Raji (cell line): ENCODE data around the gene SDHC.
A peak's percentile ranks its signal among the peaks of the same experiment; 100 is the strongest.

Source experiments
- POLR2A ChIP-seq: IDR thresholded peaks from 2 replicates; pipeline ENCODE4 v1.6.1; 2011; ENCODE audit warnings: low read depth, low read length, control low read depth; ENCODE audit not compliant: insufficient read depth

SDHC gene

DNA sequence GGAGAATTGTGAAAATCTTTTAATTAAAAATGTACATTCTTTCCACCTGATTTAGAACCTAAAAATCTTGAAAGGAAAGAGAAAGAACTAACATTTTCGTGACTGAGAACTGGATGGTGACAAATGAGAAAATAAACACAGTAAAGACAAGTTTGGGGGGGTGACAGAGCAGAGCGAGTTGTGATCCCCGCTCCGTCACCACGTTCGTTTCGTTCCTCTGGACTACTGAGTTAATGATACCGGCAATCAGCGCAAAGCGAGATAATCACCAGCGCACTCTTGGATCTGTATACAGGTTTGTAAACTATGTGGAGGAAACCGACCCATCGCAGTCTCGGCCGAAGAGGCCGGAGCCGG, 84.7 kb downstream of the SDHC start:
- no peak for TF ChIP-seq POLR2A

DNA sequence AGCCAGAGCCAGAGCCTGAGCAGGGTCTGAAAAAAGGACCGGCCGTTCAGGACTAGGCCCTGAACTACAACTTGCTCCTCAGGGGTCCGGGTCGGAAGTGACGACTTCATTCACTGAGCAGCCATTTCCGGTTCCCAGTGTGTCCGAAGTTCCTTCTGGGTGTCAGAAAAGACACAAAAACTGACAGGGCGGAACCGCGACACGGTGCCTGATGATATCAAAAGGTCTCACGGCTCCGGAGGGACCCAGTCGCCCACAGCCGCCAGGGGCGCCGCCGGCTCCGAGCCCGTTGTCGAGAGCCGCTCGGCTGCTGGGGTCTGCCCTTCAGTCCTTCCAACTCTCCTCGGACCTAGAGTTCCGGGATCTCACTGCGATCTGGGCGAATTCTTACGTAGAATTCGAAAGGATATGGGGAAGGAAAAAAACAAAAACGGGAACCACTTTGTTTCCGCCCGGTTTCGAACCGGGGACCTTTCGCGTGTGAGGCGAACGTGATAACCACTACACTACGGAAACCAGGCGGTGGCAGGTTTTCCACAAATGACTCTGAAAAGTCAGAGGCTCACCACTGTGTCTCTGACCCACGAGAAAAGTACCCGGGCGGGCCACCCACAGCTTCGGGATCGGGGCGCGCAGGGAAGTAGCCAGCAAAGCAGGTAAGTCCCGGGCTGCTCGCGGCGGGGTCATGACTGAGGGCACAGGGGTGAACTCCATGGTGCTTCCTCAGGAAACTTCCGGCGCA, 85.2 kb downstream of the SDHC start:
- peak; percentile 88 for TF ChIP-seq POLR2A

- TF ChIP-seq POLR2A, result no peak
Observed at GRCh38 chr1:161402446-161402845, 88.3 kb downstream of the SDHC start.

DNA sequence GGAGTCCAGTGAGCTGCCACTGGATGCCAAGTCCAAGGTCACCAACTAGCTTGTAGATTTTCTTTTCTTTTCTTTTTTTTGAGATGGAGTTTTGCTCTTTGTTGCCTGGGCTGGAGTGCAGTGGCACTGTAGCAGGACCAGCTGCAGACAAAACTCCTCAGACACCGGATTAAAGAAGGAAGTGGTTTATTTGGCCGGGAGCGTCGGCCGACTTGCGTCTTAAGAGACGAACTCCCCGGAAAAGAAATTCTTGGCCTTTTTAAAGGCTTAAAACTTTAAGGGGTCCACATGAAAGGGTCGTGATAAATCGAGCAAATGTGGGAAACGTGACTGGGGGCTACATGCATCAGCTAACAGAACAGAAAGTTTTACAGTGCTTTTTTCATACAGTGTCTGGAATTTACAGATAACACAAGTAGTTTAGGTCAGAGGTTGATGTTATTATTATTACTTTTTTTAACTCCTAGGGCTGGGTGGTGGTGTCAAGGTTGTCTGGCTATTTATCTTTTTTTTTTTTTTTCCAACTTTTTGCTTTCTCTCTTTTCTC, 89.9 kb downstream of the SDHC start:
- TF ChIP-seq POLR2A, result no peak

GRCh38 chr1:161407451-161407985, 93.3 kb downstream of the SDHC start:
- no peak for TF ChIP-seq POLR2A

- no peak for TF ChIP-seq POLR2A
Observed at GRCh38 chr1:161408429-161409052, 94.4 kb downstream of the SDHC start.
